NCI-H226 (cell line): ENCODE measurements around the gene PEAR1.
A peak's percentile ranks its signal among the peaks of the same experiment; 100 is the strongest.

Source experiments
- DNase-seq: peaks from one replicate; pipeline ENCODE4 v3.0.0-alpha.2; 2015

The PEAR1 gene

DNA sequence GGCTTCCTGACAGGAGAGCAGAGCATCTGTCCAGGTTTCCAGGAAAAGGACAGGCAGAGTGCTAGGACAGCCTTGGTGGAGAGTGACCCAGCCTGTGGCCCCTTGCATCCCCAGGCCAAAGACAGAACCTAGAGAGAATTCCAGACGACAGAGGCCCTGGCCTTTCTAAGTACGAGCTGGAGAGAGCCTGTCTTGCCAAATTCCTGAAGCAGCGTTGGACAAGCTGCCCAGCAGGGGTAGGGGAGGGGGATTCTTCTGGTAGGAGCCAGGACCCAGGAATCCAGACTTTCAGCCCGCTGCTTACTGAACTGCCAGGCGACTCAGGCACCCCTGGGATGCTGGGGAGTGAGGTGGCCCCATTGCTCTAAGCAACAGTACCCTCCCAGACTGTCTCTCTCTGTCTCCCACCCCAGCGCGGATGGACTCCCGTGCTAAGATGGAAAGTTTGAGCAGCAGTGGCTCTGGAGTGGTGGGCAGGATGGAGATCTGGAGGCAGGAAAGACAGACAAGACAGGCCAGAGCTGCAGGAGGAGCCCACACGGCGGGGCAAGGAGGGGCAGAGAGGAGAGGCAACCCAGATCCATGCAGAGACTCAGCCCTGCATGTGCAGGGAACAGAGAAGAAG, 8.8 kb upstream of the PEAR1 start:
- no peak for DNase-seq

DNA sequence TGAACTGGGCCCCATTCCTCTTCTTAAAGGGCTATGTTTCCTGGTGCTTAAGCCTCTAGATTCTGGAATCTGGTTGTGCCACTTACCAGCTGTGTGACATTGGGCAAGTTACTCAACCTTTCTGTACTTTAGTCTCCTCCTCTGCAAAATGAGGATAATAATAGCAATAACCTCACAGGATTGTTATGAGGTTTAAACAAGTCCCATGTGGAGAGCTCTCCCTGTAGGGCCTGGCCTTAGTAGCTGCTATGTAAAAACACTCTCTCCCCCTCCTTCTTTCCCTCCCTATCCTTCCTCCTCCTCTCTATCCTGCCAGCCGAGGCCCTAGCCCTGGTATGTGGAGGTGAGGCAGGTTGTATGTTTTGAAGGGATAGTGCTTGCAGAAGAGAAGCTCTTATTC, 8.2 kb upstream of the PEAR1 start:
- DNase-seq = no peak

DNA sequence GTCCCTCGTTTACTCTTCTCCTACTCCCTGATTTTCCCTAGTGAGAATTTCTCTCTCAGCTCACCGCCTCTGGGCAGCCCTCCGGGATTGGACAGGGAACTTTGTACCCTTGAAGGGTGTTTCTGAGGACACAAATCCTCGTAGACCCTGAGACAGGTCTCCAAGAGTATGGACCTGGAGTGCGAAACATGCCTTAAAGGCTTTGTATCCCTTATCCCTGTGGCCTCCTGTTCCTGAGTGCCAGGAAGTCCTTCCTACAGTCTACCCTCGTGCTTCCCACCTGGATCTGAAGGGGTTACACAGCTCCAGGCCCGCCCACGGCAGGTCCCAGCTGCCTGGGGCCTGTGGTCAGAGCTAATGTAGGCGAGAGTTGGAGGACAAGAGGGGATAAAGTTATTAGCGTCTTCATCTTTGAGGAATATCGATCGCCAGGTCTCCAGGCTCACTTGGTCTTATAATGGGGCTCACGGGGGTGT, 7.6 kb upstream of the PEAR1 start:
- DNase-seq = no peak

DNA sequence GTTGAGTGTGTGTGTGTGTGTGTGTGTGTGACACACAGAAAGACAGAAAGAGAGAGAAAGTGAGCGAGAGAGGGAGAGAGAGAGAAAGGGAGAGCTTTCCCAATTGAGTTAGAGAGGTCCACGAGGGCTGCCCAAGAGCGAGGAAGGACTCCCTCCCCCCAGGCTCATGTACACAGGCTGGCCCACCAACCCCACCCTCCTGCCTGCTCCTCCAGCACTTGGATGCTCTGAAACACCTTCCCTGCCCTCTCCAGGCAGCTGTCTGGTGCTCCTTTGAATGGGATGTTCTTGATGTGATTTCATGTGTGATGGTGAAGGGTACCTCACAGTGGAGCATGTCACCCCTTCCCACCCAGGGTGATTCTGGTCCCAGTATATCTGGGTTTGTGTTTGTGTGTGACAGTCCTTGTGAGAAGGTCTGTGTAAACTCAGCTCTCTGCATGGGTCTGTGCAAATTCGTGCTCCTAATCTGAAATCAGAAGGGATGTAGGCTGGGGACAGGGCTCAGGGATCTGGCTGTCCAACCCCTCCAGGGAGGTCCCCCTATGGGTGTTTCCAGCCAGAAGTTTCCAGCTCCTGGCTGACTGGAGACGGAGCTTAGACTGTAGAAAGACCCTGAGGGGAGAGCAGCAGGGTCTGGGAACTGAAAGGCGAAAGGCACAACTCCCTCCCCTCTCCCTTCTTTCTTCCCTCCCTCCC, 6.8 kb upstream of the PEAR1 start:
- DNase-seq = no peak

DNA sequence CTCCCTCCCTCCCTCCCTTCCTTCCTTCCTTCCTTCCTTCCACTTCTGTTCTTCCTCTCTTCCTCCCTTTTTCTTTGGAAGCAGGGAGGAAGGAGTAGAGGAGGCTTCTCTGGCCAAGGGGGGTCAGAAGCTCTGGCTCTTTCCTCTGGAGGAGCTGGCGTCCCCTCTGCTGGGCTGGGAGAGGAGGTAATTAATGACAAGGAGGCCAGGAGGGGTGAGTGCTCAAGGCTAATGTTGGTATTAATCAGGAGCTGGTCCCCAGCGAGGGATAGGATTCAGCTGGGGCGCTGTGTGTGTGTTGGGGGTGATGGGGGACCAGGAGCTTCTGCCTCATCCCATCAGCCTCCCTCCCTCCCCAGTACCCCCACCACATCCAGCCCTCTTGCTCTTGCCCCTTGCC, 6.2 kb upstream of the PEAR1 start:
- DNase-seq = no peak

DNA sequence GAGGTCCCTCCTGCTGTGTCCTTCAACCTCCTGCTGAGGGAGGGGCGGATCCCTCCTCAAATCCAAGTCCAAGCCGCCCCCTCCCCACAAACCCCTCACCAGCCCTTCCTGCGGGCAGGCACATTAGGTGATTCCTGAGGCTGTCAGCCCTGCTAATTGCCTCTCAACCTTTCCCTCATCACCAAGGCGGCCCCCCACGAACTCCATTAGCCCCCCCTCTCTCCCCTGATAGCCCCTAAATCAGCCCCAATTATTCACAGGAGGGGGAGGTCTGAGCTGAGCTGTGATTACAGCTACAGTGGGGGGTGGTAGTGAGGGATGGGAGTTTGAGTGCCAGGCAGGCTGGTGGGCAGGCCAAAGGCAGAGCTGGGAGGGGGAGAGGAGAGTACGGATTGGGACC, 5.8 kb upstream of the PEAR1 start:
- no peak for DNase-seq

DNA sequence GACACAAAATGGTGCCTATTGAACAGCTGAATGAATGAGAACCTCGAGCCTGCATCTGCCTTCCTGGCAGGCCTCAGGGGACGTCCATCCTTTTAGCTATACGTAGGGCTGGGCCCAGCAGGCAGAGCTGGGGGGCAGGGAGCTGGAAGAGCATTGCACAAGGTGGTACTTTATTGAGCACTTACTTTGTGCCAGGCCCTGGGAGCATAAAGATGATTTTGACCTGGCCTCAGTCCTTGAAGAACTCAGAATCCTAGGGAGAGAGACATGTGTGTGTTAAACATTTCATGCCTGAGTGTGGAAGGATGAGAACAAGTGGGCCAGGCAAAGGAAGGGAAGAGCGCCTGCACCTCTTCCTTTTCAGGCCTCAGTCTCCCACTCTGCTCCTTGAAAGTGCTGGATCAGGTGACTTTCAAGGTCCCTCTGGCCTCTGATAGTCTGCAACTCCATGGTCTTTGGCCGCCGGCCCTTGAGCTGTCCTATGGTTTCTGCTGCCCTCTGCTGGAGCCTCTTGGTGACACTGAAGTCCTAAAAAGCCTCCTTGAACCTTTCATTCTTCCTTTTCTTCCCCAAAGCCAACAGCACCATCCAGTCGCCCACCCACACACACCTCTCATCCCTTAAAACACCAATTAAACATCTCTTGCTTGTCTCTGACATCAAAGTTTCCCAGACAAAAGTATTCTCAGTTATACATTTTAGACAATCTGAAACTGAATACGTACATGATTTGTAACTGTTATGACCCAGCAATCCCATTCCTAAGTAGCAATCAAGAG, 3.5 kb upstream of the PEAR1 start:
- DNase-seq = peak; percentile 50

DNA sequence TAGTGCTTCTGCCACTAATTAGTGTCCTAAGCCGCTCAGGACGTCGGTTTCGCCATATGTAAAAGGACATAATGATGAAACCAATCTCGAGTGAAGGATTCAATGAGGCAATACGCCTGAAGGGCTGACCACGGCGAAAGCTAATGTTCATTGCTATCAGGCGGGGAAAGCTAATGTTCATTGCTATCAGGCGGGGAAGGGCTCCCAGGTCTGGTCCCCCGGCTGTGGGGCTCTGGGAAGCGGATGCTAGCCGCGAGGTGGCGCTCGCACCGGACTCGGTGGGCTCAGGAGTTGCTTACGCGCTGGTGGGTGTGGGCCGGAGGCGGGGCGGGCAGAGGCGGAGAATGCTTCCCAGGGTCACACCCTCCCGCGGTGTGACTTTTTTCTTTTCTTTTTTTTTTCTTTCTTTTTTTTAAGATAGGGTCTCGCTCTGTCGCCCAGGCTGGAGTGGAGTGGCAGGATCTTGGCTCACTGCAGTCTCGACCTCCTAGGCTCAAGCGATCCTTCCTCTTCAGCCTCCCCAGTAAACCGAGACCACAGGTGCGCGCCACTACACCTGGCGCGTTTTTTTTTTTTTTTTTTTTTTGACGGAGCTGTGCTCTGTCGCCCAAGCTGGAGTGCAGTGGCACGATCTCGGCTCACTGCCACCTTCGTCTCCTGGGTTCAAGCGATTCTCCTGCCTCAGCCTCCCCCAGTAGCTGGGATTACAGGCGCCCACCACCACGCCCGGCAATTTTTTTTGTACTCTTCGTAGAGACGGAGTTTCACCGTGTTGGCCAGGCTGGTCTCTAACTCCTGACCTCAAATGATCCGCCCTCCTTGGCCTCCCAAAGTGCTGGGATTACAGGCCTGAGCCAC, 1.1 kb upstream of the PEAR1 start:
- peak; percentile 76 for DNase-seq

DNA sequence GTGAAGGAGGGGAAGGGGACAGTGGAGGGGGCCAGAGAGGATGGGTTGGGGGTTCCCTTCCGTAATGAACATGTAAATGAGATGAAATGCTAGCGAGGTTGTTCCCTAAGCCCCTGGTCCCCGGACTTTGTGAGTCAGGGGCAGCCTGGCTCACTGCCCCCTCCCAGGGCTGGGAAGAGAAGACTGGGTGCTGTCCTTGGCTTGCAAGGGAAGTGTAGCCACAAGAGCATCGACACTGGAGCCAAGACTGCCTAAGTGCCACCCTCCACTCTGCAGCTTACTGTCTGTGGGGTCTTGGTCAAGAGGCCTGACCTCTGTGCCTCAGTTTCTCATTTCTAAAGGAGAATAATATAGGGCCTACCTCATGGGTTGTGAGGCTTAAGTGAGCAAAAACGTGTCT, 483 bp downstream of the PEAR1 start:
- DNase-seq = no peak

DNA sequence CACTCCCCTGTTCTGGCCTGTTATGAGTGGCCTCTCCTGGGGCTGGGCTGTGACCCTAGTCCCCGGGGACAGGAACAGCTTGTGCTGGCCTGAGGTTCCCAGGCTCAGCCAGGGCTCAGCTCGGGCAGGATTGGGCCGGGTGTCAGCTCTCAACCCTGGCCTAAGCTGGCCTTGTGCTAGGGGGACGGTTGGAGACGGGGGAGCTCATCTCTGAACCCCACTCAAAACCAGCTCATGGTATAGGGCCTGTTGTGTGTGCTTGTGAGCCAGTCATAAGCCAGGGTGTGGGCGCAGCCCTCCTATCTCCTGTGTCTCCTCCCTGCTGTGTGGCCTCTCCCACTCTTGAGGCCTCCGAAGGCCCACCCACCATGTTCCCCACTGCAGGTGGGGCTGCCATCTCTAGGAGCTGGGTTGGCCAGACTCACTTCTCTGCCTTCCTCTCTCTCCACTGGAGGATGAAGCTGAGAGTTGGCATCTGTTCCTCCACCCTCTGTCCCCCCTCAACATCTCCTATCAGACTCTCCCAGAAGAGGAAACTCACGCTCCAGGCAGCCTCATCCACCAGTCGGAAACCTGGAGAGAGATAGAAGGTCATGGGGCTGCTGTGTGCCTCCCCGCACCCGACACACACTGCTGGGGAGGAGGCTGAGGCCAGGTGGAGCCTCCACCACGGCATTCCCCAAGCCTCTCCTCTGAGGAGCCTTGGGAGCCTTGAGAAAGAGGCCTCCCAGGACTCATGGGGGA, 1.4 kb downstream of the PEAR1 start:
- peak; percentile 93 for DNase-seq

DNA sequence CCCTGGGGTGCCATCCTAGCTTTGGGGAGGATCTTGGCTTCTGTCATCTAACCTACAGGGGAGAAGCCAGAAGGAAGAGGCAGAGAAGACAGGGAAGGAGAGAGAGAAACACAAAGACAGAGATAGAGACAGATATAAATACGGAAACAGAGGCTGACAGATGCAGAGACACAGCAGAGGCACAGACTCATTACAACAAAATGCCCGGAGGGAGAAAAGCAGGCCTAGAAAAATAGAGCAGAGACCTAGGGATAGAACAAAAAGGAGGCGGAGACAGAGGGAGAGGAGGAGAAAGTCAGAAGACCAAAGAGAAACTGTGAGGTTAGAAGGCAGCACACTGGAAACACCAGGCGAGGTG, 1.9 kb downstream of the PEAR1 start:
- peak; percentile 79 for DNase-seq

DNA sequence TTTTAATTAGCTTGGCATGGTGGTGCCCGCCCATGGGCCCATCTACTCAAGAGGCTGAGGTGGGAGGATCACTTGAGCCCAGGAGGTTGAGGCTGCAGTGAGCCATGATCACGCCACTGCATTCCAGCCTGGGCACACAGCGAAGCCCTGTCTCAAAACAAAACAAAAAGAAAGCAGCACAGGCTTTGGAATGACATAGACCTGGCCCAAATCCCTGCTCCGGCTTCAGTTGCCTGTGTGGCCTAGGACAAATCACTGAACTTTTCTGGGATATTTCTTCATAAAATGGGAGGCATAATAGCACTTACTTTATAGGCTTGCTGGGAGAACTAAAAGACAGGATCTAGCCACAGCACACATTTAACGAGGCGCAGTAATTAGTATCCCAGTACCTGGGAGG, 2.4 kb downstream of the PEAR1 start:
- DNase-seq = peak; percentile 38

DNA sequence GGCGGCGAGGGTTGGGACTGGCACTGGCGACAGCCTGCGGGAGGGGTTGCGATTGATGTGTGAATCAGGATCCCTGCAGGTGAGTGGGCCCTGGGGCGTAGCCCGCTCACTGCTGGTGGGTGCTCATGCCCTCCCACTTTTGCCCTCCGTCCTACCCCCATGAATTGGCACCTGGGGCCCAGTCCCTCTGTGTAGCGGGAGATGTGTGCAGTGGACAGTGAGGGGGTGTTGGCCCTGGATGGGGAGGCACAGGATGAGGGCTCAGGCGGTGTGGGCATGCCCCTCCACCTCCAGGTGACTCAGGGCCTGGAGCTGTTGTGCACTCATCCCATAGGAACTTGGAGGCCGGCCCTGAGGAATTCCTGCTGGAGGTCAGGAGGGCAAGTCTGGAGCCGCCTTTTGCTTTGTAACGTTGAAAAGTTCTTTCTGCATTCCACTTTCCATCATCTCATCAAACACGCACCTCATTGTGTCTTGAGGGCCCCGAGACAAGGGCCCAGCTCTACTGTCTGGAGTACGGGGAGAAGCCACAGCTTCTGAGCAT, 3.0 kb downstream of the PEAR1 start:
- peak; percentile 99 for DNase-seq

DNA sequence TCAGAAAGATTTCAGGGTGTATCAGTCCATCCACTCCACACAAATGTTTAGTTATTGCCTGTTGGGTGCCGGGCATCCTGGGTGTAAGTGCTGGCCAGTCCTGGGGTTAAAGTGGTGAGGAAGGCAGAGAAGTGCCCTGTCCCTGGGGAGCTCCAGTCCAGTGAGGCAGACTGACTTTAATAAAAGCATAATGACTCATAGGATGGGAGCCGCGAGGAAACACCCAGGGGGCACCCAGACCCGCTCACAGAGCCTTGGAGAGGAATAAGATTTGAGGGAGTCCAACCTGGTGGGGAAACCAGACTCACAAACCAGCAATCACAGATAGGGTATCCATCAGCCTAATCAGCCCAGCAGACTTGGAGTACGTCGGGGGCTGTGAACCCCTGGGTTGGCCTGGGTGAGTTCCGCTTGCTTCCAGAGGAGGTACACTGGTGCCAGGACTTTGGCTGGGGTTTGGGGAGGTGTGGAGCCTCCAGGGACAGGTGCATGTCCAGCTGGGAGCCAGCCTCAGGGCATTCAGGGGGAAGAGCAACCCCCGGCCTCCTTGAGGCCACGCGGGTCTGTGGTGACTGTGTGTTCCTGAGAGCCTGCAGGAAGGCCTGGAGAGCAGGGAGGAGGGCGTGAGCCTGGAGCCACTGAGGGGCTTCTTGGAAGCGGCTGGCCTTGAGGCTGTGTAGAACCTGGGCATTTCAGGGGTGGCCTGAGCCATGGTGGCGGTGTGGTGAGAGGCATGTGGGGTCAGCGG, 3.7 kb downstream of the PEAR1 start:
- peak; percentile 80 for DNase-seq

DNA sequence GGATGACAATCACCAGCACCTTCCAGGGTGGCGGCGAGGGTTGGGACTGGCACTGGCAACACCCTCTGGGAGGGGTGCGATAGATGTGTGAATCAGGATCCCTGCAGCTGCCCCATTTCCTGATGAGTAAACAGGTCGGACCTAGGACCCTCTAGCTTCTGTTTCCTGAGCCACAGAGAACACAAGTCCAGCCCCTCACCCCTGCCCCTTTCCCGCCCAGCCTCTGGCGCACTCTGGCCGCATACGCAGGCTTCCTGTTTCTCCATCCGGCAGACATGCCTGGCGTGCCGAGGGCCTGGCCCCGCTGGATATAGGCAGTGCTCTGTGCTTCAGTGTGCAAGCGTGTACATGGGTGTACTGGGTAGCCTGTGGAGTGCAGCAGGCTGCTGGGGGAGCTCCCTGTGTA, 4.6 kb downstream of the PEAR1 start:
- DNase-seq = peak; percentile 87

DNA sequence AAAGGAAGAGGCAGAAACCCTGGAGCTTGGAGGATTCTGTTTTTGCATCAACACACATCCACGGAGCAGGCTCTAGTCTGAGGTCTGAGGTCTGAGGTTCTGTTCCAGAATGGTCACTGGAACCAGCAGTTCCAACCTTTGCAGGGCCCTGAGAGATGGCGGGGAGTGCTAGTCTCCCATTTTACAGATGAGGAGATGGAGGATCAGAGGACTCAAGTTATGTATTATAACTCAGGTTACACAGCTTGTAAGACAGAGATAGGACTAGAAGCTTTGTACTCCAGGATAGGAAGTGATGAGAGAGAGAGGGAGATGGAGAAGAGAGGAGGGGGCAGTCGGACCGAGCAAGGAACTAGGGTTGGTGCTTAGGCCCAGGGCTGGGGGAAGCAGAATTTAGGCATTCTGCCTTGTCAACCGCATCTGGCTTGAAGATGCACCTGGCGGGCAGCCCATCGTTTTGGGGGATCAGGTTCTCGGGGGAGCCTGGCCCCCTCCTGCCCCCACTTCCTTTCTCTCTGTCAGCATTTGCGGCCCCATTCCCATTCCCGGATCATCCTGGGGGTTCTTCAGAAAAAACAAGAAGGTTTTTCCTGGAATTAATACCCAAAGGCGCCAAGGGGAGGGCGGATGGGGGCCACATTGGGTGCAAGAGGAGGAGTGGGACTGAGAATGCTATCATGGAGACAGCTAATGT, 5.6 kb downstream of the PEAR1 start:
- DNase-seq = no peak

DNA sequence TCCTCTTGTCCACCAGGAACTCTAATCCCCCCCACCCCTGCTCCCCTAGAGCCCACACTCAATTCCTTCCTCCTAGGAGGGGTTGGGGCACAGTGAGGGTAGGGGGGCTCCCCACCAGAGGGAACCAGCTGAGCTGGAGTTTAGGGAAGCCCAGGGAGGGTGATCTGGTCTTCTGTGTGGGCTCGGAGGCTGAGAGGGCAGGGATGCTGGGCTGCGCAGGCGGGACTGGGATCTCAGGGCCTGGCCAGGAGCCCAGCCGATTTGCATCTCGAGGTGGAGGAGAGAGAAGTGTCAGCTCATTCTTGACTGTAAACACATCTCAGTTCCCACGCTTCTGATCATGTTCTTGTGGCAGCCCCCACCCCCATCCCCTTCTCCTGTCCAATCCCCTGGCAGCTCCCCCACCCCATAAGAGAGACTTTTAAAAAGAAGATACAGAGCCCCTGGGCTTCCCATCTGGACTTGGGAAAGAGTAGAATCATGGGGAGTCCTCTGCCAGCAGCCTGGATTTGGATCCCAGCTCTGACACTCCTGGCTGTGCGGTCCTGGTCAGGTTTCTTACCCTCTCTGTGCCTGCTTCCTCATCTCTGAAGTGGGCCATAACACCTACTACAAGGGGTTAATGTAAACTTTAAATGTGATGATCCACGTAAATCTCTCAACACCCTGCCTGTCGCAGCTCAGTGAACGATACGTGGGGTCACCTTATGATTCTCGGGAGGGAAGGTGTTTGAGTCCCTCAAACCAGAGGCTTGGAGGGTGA, 6.6 kb downstream of the PEAR1 start:
- no peak for DNase-seq

DNA sequence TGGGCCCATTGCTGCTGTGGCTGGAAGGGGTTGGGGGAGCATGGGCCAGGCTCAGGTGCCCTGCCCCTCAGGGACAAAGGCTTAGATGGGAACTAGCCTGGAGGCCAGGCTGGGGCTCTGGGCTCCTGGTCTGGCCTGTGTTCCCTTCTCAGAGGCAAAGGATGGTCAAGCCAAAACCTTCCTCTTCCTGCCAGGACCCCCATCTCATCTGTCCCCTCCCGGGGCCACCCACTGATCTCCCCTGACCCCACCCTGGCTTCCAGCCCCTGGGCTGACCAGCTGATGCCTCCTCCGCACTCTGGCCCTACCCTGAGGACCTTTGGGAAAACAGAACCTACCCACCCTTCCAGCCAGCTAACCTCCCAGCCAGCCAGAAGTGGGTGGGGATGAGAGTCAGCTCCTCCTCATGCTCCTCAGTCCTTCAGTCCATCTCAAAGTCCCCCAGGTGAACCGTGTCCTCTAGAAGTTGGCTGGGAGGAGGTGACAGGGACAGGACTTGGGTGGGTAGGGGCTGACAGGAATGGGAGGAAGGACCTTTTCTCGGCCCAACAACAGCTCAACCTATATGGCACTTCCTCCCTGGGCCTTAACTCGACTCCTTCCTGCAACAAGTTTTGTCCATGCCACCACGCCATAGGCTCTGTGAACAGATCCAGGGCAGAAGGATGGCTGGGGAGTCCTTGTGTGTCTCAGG, 7.5 kb downstream of the PEAR1 start:
- DNase-seq = no peak

DNA sequence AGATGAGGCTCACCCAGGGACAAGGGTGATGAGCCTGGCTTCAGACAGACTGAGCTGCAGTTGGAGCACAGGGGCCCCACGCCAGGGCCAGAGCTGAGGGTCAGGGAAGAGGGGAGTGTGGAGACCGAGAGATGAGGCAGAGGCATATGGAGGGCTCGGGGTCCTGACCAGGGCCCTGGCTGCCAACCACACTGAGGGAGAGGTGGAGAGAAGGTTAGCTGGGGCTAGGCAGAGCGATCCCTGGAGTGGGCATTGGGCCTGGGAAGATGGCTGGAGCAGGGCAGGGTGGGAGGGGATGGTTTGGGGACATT, 8.0 kb downstream of the PEAR1 start:
- DNase-seq = no peak
